T-helper 1 cell treated with Interleukin-12 subunit alpha and Interleukin-12 subunit beta and Interleukin-4 antibody, amounts not matched to agents 30 μg/mL and 1 μg/mL, for 36 hours (primary cell): Measurements from ENCODE around the gene PCNX1.
A peak's percentile ranks its signal among the peaks of the same experiment; 100 is the strongest.
"Not testable (repeated sequence)": the region's sequence is repeated elsewhere in the genome, so short reads cannot be mapped to it uniquely, and the experiment has no call there.

Experiments used
- H3K27ac Mint-ChIP-seq: one replicate; pipeline ENCODE4 v1.8.0; 2021; ENCODE audit warnings: mild to moderate bottlenecking, mixed read lengths
- H3K27me3 Mint-ChIP-seq: one replicate; pipeline ENCODE4 v1.8.0; 2021; ENCODE audit warnings: low read depth, mixed read lengths
- H3K36me3 Mint-ChIP-seq: one replicate; pipeline ENCODE4 v1.8.0; 2021; ENCODE audit warnings: low read depth, mixed read lengths
- H3K4me1 Mint-ChIP-seq: one replicate; pipeline ENCODE4 v1.8.0; 2021; ENCODE audit warnings: low read depth, mixed read lengths
- H3K4me3 Mint-ChIP-seq: one replicate; pipeline ENCODE4 v1.8.0; 2021; ENCODE audit warnings: mild to moderate bottlenecking, moderate library complexity, mixed read lengths
- H3K9me3 Mint-ChIP-seq: one replicate; pipeline ENCODE4 v1.8.0; 2021; ENCODE audit warnings: mixed read lengths

The PCNX1 gene

DNA sequence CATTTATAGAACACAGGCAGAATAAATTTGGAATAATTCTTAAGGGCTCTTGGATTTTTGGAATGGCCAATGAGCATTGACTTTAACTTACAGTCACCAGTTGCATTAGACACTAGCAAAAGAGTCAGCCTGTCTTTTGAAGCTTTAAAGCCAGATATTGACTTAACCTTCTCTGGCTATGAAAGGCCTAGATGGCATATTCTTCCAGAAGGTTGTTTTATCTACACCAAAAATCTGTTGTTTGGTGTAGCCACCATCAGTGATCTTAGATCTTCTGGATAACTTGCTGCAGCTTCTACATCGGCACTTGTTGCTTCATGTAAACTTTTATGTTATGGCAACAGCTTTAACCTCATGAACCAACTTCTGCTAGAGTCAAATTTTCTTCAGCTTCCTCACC, 10.4 kb downstream of the PCNX1 start:
- Mint-ChIP-seq H3K9me3 (no peaks in the 10 kb centered on the region), H3K27ac (no peak overlapping the region), H3K27me3 (no peaks in the 10 kb centered on the region), H3K4me3 (no peak overlapping the region), H3K36me3 (peaks cover 22% of the 10 kb centered on the region), H3K4me1 (peaks cover 62% of the 10 kb centered on the region)

DNA sequence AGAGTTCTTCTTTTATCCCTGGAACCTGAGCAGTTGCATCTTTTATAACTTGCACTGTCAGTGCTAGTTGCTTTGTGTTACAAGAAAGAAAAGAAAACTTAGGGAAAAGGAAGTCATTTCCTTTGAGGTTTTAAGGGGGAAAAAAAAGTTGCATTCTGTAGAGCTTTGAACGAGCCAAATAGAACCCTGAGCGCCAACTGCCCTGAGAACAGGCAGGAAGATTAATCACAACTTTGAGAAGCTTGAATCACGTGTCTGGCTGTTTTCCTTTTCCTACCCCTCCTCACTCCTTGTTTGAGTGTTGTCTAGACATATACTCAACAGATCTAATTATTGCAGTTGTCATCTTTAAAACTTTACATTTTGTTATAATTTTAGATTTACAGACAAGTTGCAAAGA, 12.5 kb downstream of the PCNX1 start:
- no peaks in the 10 kb centered on the region for H3K27me3 Mint-ChIP-seq
- H3K36me3 Mint-ChIP-seq, result peaks cover 16% of the 10 kb centered on the region
- H3K27ac Mint-ChIP-seq, result peak overlapping the region; percentile 71
- peaks cover 67% of the 10 kb centered on the region for H3K4me1 Mint-ChIP-seq
- H3K4me3 Mint-ChIP-seq, result peak overlapping the region; percentile 51
- no peaks in the 10 kb centered on the region for H3K9me3 Mint-ChIP-seq

DNA sequence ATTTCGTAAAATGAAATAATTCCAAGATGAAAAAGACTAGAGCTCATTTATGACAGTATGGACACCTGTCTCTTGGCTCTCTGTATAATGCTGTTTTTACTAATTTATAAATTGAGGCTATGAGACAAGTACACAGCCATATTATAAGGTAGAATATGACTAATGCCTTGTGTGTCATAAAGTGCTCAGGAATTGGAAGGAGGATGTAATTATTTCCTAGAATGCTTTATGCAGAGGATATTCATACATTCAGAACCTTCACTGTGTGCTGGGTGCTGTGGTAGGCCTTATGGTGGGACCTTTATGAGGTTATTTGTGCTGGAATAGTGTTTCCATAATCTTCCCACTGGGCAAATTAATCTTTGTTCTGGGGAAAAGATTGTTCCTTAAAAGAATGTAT, 13.3 kb downstream of the PCNX1 start:
- Mint-ChIP-seq H3K27ac (no peak overlapping the region), H3K4me1 (peaks cover 64% of the 10 kb centered on the region), H3K36me3 (peaks cover 16% of the 10 kb centered on the region), H3K9me3 (no peaks in the 10 kb centered on the region), H3K4me3 (no peak overlapping the region), H3K27me3 (no peaks in the 10 kb centered on the region)

DNA sequence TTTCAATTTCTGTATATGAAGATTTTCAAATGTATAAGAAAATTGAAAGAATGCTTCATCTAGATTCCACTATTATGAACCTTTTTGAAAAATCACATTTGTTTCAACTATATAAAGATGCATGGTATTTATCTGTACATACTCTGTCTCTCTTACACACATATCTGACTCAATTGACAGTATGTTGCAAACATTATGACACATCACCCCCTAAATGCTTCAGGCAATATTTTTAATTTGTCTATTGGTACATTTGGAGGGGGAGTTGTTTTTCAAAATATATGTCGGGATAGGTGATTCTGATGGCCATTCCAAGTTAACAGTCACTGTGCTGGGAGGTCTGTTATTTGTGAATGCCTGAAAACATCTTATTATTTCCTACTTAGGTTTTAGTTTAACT, 14.4 kb downstream of the PCNX1 start:
- Mint-ChIP-seq H3K36me3 (peaks cover 9% of the 10 kb centered on the region), H3K4me3 (no peak overlapping the region), H3K9me3 (no peaks in the 10 kb centered on the region), H3K27ac (no peak overlapping the region), H3K27me3 (no peaks in the 10 kb centered on the region), H3K4me1 (peaks cover 65% of the 10 kb centered on the region)

DNA sequence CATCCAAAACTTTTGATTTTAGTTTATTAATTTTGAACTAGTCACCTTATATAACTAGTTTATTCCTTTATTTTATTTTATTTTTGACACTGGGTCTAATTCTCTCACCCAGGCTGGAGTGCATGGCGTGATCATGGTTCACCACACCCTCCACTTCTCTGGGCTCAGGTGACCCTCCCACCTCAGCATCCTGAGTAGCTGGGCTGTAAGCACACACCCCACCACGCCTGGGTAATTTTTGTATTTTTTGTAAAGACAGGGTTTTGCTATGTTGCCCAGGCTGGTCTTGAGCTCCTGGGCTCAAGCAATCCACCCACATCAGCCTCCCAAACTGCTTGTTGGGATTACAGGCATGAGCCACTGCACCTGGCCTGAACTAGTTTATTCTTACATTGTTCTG, 17.3 kb downstream of the PCNX1 start:
- Mint-ChIP-seq H3K27me3 (no peaks in the 10 kb centered on the region), H3K4me3 (no peak overlapping the region), H3K36me3 (no peaks in the 10 kb centered on the region), H3K4me1 (peaks cover 52% of the 10 kb centered on the region), H3K27ac (no peak overlapping the region), H3K9me3 (no peaks in the 10 kb centered on the region)

DNA sequence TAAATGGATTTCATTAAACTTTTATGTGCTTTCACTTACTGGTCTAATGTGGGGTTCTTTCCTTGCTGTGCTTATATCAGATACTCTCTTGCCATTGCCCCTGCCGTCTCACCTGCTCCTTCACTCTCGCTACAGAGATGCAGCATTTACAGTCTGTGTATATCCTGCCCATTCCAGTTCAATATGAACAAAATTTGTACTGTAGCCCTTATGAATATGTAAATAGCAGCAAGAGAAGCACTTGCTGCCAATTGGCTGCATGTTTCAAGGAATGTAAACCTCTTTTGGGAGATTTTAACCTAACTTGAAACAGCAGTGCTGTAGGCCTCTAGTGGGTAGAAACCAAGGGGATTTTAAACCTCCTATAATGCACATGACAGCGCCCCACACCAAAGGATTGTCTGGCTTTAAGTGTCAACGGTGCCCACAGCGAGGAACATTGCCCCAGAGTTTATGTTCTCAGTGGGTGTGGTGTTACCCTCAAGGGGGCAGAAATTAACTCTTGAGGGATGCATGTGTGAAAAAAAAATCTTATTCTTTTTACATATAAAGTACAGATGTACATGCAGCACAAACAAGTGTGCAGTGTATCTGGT, 19.1 kb downstream of the PCNX1 start:
- no peaks in the 10 kb centered on the region for H3K9me3 Mint-ChIP-seq
- H3K27ac Mint-ChIP-seq, result no peak overlapping the region
- H3K36me3 Mint-ChIP-seq, result peaks cover 2% of the 10 kb centered on the region
- peaks cover 41% of the 10 kb centered on the region for H3K4me1 Mint-ChIP-seq
- no peaks in the 10 kb centered on the region for H3K27me3 Mint-ChIP-seq
- H3K4me3 Mint-ChIP-seq, result no peak overlapping the region

DNA sequence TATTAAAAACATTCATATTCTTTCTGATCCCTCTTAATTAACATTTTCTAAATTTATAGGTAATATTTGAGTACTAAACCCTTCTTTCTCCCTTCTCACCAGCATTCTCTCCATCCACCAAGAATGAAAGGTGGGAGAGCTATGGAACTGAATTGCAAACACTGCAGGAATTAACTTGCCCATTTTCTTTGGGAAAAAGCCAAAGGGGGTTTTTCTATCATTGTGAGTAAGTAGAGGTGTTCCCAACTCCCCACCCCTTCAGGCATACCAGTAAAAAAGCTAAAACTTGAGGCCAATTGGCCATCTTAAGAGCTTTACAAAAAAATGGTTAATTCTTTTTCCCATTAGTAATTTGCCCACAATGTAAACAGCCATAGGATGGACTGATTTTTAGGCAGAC, 23.7 kb downstream of the PCNX1 start:
- H3K9me3 Mint-ChIP-seq, result no peaks in the 10 kb centered on the region
- H3K4me3 Mint-ChIP-seq, result no peak overlapping the region
- H3K36me3 Mint-ChIP-seq, result peaks cover 2% of the 10 kb centered on the region
- no peak overlapping the region for H3K27ac Mint-ChIP-seq
- peaks cover 44% of the 10 kb centered on the region for H3K4me1 Mint-ChIP-seq
- H3K27me3 Mint-ChIP-seq, result no peaks in the 10 kb centered on the region

DNA sequence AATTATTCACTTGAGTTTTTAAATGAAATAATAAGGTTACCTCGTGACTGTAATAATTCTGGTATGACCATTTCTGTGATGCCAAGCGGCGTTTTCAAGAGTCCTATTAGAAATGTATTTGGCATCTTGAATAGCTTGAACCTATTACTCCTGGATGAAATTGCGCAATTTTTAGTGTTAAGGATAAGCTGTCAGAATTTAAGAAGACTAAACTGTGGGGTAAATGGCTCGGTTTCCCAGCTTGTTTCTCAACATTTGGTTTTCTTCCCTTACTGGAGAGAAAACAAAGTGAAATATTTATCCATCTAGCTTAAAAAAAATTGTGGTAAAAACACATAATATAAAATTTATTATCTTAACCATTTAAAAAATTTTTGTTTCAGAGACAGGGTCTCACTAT, 26.8 kb downstream of the PCNX1 start:
- Mint-ChIP-seq H3K27me3 (no peaks in the 10 kb centered on the region), H3K4me1 (peaks cover 47% of the 10 kb centered on the region), H3K36me3 (peaks cover 18% of the 10 kb centered on the region), H3K27ac (peak overlapping the region; percentile 79), H3K9me3 (peaks cover 11% of the 10 kb centered on the region), H3K4me3 (peak overlapping the region; percentile 7)

DNA sequence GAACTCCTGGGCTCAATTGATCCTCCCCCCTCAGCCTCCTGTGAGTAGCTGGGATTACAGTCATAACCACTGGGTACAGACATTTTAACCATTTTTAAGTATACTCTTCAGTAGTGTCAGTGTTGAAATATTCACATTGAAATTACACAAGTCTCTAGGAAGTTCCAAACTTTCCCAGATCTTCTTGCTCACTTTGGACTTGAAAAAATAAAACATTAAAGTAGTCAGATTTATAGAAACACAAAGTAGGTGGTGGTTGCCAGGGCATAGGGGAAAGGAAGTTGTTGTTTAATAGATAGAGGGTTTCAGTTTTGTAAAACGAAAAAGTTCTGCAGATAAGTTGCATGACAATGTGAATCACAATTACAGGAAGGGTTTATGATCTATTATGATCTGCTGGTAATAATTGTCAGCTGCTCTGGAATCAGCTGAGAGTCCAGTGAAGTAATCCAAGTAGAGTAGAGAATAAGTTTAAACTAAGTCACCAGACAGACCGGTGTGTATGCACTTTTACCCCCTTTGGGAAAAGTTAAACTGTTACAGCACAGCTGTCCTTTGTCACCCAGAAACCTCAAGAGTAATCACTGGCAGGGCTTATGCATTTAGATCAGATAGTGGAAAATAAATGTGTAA, 27.4 kb downstream of the PCNX1 start:
- Mint-ChIP-seq H3K27me3 (no peaks in the 10 kb centered on the region), H3K4me3 (peak overlapping the region; percentile 59), H3K9me3 (peaks cover 16% of the 10 kb centered on the region), H3K27ac (peak overlapping the region; percentile 79), H3K36me3 (peaks cover 23% of the 10 kb centered on the region), H3K4me1 (peaks cover 50% of the 10 kb centered on the region)

DNA sequence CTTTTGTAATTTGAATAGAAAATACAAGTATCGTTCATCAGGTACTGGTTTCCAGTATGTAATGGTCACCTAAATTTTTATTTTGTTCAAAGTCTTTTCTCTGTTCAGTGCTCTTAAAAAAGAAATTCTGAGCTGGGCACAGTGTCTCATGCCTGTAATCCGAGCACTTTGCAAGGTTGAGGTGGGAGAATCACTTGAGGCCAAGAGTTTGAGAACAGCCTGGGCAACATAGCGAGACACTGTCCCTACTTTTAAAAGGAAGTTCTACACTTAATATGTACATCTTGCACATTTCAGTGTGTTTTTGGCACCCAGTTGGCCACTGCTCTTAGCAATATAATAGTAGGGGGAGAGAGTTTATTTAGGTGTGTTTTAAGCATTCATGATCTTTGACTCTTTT, 27.9 kb downstream of the PCNX1 start:
- Mint-ChIP-seq H3K4me3 (peak overlapping the region; percentile 59), H3K27me3 (no peaks in the 10 kb centered on the region), H3K9me3 (peaks cover 21% of the 10 kb centered on the region), H3K36me3 (peaks cover 28% of the 10 kb centered on the region), H3K4me1 (peaks cover 53% of the 10 kb centered on the region), H3K27ac (peak overlapping the region; percentile 79)

DNA sequence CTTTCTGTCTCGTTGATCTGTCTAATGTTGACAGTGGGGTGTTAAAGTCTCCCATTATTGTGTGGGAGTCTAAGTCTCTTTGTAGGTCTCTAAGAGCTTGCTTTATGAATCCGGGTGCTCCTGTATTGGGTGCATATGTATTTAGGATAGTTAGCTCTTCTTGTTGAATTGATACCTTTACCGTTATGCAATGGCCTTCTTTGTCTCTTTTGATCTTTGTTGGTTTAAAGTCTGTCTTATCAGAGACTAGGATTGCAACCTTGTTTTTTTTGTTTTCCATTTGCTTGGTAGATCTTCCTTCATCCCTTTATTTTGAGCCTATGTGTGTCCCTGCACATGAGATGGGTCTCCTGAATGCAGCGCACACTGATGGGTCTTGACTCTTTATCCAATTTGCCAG, 32.4 kb downstream of the PCNX1 start:
- Mint-ChIP-seq H3K36me3 (peaks cover 67% of the 10 kb centered on the region), H3K4me1 (peaks cover 62% of the 10 kb centered on the region), H3K9me3 (peaks cover 54% of the 10 kb centered on the region), H3K27ac (peak overlapping the region; percentile 81), H3K4me3 (peak overlapping the region; percentile 2)
- H3K27me3 Mint-ChIP-seq, result not testable (repeated sequence)

DNA sequence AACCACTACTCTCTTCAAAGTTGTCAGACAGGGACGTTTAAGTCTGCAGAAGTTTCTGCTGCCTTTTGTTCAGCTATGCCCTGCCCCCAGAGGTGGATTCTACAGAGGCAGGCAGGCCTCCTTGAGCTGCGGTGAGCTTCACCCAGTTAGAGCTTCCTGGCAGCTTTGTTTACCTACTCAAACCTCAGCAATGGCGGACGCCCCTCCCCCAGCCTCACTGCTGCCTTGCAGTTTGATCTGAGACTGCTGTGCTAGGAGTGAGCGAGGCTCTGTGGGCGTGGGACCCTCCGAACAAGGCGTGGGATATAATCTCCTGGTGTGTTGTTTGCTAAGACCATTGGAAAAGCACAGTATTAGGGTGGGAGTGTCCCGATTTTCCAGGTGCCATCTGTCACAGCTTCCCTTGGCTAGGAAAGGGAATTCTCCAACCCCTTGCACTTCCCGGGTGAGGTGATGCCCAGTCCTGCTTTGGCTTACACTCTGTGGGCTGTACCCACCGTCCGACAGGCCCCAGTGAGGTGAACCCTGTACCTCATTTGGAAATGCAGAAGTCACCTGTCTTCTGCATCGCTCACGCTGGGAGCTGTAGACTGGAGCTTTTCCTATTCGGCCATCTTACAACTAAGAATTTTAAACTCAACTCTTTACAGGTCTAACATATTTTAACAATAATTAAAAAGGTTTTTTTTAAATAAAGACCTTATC, 34.5 kb downstream of the PCNX1 start:
- Mint-ChIP-seq H3K27ac (peak overlapping the region; percentile 81), H3K4me3 (peak overlapping the region; percentile 60), H3K9me3 (peaks cover 68% of the 10 kb centered on the region), H3K4me1 (peaks cover 51% of the 10 kb centered on the region), H3K36me3 (peaks cover 79% of the 10 kb centered on the region)
- H3K27me3 Mint-ChIP-seq, result not testable (repeated sequence)

DNA sequence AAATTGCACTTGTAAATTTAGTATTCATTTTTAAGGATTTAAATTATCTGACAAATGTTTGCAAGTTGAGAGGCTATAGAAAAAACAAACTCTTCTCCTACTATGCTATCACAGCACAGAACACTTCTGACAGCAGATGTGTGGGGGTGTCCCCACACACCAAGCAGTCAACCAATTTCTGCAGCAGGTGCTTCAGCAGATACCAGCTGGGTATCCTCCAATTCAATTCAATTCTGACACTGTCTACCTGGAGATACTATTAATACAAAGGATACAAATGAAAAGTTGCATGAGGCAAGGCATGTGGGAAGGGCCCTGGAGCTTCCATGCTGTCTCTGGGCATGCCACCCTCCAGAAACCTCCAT, 35.1 kb downstream of the PCNX1 start:
- Mint-ChIP-seq H3K4me3 (no peak overlapping the region), H3K27me3 (no peaks in the 10 kb centered on the region), H3K36me3 (peaks cover 82% of the 10 kb centered on the region), H3K9me3 (peaks cover 72% of the 10 kb centered on the region), H3K4me1 (peaks cover 49% of the 10 kb centered on the region), H3K27ac (peak overlapping the region; percentile 43)

DNA sequence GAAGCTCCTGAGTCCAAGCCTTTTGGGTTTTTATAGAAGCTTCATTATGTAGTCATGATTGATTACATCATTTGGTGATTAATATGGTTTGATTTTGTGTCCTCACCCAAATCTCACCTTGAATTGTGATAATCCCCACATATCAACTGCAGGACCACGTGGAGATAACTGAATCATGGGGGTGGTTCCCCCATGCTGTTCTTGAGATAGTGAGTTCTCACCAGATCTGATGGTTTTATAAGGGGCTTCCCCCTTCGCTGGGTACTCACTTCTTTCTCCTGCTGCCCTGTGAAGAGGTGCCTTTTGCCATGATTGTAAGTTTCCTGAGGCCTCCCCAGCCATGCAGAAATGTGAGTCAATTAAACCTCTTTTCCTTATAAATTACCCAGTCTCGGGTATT, 35.5 kb downstream of the PCNX1 start:
- H3K27ac Mint-ChIP-seq, result peak overlapping the region; percentile 43
- peaks cover 45% of the 10 kb centered on the region for H3K4me1 Mint-ChIP-seq
- H3K4me3 Mint-ChIP-seq, H3K27me3 Mint-ChIP-seq: not testable (repeated sequence)
- H3K9me3 Mint-ChIP-seq, result peaks cover 72% of the 10 kb centered on the region
- H3K36me3 Mint-ChIP-seq, result peaks cover 82% of the 10 kb centered on the region

DNA sequence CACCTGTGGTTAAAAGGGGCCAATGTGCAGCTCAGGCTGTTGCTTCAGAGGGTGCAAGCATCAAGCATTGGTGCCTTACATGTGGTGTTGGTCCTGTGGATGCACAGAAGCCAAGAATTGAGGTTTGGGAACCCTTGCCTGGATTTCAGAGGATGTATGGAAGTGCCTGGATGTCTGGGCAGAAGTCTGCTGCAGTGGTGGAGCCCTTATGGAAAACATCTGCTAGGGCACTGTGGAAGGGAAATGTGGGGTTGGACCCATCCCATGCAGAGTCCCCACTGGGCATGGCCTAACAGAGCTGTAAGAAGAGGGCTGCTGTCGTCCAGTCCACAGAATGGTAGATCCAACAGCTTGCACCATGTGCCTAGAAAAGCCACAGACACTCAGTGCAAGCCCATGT, 36.6 kb downstream of the PCNX1 start:
- Mint-ChIP-seq H3K9me3 (peaks cover 74% of the 10 kb centered on the region), H3K27me3 (no peaks in the 10 kb centered on the region), H3K36me3 (peaks cover 85% of the 10 kb centered on the region), H3K4me3 (no peak overlapping the region), H3K4me1 (peaks cover 43% of the 10 kb centered on the region), H3K27ac (no peak overlapping the region)
